Frontal cortex (tissue), 4 donors: ENCODE results near the gene CLEC1B. TPM values are rescaled to one million over a fixed set of nuclear protein-coding genes. Genes with fewer than 3 reads are reported as not detected.
A peak's percentile ranks its signal among the peaks of the same experiment; 100 is the strongest.
"Not testable (repeated sequence)": the region's sequence is repeated elsewhere in the genome, so short reads cannot be mapped to it uniquely, and the experiment has no call there.

Experiments used
- DNase-seq, 2 donors: peaks; one replicate each; pipeline ENCODE4 v3.0.0; 2012; ENCODE audit warnings: low spot score in 2 of 2
- FAIRE-seq: peaks from 2 replicates; lab custom pipeline; 2012; peaks lifted over from hg19 to GRCh38; lab: Jason Lieb, UNC
- total RNA-seq: library from RNA; depleted of rRNA; stranded (reverse); fragments of >200 nt; gene quantifications from one replicate; pipeline ENCODE4 v1.2.3, GENCODE V29; 2014
- donor health status: control.
- donor health status: control.
- donor health status: control.

CLEC1B gene
- not detected for total RNA-seq

GRCh38 chr12:9999016-9999415, at the start of gene CLEC1B:
Gene CLEC1B, minus strand, starts transcription at chr12:9999121. Its CDS starts 21 bp downstream, at chr12:9999100.
- DNase-seq (no peak), FAIRE-seq (no peak)

GRCh38 chr12:10048526-10048925, 49.6 kb upstream of the CLEC1B start:
- DNase-seq: no peak
- FAIRE-seq: no peak

- no peak for FAIRE-seq
- no peak for DNase-seq
These were observed 43.2 kb upstream of the CLEC1B start for GRCh38 chr12:10042167-10042566.

- DNase-seq (no peak), FAIRE-seq (no peak)
These were observed 35.0 kb upstream of the CLEC1B start for GRCh38 chr12:10033783-10034545.

GRCh38 chr12:10031771-10032175, 32.9 kb upstream of the CLEC1B start:
- DNase-seq (no peak), FAIRE-seq (no peak)

- no peak for DNase-seq
- FAIRE-seq: no peak
These were observed 32.4 kb upstream of the CLEC1B start for GRCh38 chr12:10031321-10031720.

- FAIRE-seq (no peak), DNase-seq (no peak)
These were observed 31.5 kb upstream of the CLEC1B start, which contains the start of gene CLEC9A for GRCh38 chr12:10030446-10030845. Gene CLEC9A, plus strand, starts transcription at chr12:10030682. Its CDS starts 22,006 bp downstream, at chr12:10052688.

- DNase-seq: no peak
- FAIRE-seq: no peak
These were observed 28.8 kb upstream of the CLEC1B start for GRCh38 chr12:10027721-10028120.

GRCh38 chr12:10027311-10027710, 28.4 kb upstream of the CLEC1B start:
- FAIRE-seq: no peak

GRCh38 chr12:10026666-10027065, 27.7 kb upstream of the CLEC1B start:
- FAIRE-seq: not testable (repeated sequence)

More at GRCh38 chr12:10027311-10027710, 28.4 kb upstream of the CLEC1B start:
- no peak for DNase-seq

GRCh38 chr12:10025236-10025635, 26.3 kb upstream of the CLEC1B start:
- FAIRE-seq (no peak), DNase-seq (no peak)

More at GRCh38 chr12:10026666-10027065, 27.7 kb upstream of the CLEC1B start:
- not testable (repeated sequence) for DNase-seq

GRCh38 chr12:10021342-10021741, 22.4 kb upstream of the CLEC1B start:
- no peak for DNase-seq
- no peak for FAIRE-seq

- DNase-seq: no peak
- no peak for FAIRE-seq
These were observed 19.5 kb upstream of the CLEC1B start for GRCh38 chr12:10018386-10018785.

GRCh38 chr12:10016881-10017280, 18.0 kb upstream of the CLEC1B start:
- DNase-seq: no peak
- FAIRE-seq: no peak

- DNase-seq (no peak), FAIRE-seq (no peak)
These were observed 16.5 kb upstream of the CLEC1B start for GRCh38 chr12:10015450-10015849.

GRCh38 chr12:10012630-10013330, 13.9 kb upstream of the CLEC1B start:
- FAIRE-seq: no peak
- no peak for DNase-seq

- FAIRE-seq: no peak
These were observed 2.4 kb upstream of the CLEC1B start for GRCh38 chr12:10001171-10001776.

GRCh38 chr12:9992296-9992695, 6.6 kb downstream of the CLEC1B start:
- peak; percentile 74 for FAIRE-seq
- DNase-seq: no peak

More at GRCh38 chr12:10001171-10001776, 2.4 kb upstream of the CLEC1B start:
- DNase-seq: no peak

- DNase-seq (no peak), FAIRE-seq (no peak)
These were observed 7.0 kb downstream of the CLEC1B start for GRCh38 chr12:9991876-9992275.

GRCh38 chr12:9980126-9980525, 18.8 kb downstream of the CLEC1B start:
- FAIRE-seq (no peak), DNase-seq (no peak)

GRCh38 chr12:9977916-9978315, 21.0 kb downstream of the CLEC1B start:
- peak; percentile 60 for FAIRE-seq
- DNase-seq: no peak
